ENCODE results near the gene FBLN7.

Gene FBLN7

GRCh38 chr2:112140899-112141625, 2.9 kb downstream of the FBLN7 start:
- DNase-seq = no peak

- DNase-seq = no peak
Measured at GRCh38 chr2:112141626-112142007, 3.4 kb downstream of the FBLN7 start.

- DNase-seq = no peak
Measured at GRCh38 chr2:112142525-112143078, 4.4 kb downstream of the FBLN7 start.

- no peak for DNase-seq
Measured at GRCh38 chr2:112143150-112143549, 5.0 kb downstream of the FBLN7 start.

- no peak for DNase-seq
Measured at GRCh38 chr2:112144966-112145365, 6.8 kb downstream of the FBLN7 start.

GRCh38 chr2:112147382-112148168, 9.4 kb downstream of the FBLN7 start:
- no peak for DNase-seq

- DNase-seq = no peak
Measured at GRCh38 chr2:112148477-112148876, 10.3 kb downstream of the FBLN7 start.

GRCh38 chr2:112149194-112149593, 11.0 kb downstream of the FBLN7 start:
- no peak for DNase-seq

GRCh38 chr2:112149866-112150435, 11.8 kb downstream of the FBLN7 start:
- no peak for DNase-seq

- DNase-seq = no peak
Measured at GRCh38 chr2:112150447-112150846, 12.3 kb downstream of the FBLN7 start.

- no peak for DNase-seq
Measured at GRCh38 chr2:112150851-112151250, 12.7 kb downstream of the FBLN7 start.

- DNase-seq = no peak
Measured at GRCh38 chr2:112151271-112151670, 13.1 kb downstream of the FBLN7 start.

GRCh38 chr2:112151701-112152440, 13.7 kb downstream of the FBLN7 start:
- DNase-seq = no peak

- DNase-seq = no peak
Measured at GRCh38 chr2:112152476-112153178, 14.4 kb downstream of the FBLN7 start.

GRCh38 chr2:112153179-112153490, 14.9 kb downstream of the FBLN7 start:
- DNase-seq = no peak

GRCh38 chr2:112153501-112153900, 15.3 kb downstream of the FBLN7 start:
- no peak for DNase-seq

- DNase-seq = peak; percentile 62
Measured at GRCh38 chr2:112154246-112155117, 16.3 kb downstream of the FBLN7 start.

GRCh38 chr2:112155331-112156151, 17.4 kb downstream of the FBLN7 start:
- DNase-seq = peak; percentile 35

GRCh38 chr2:112156152-112156986, 18.2 kb downstream of the FBLN7 start:
- DNase-seq = no peak

GRCh38 chr2:112157472-112157871, 19.3 kb downstream of the FBLN7 start:
- DNase-seq = no peak
